Neuronal stem cell (in vitro differentiated cells): Measurements from ENCODE around the gene TMEM120A.

Source experiments
- DNase-seq: peaks from one replicate; pipeline ENCODE4 v3.0.0-alpha.2; 2013; ENCODE audit warnings: low spot score
- H2AFZ ChIP-seq: one replicate; pipeline ENCODE4 v1.6.1; 2013; ENCODE audit warnings: mild to moderate bottlenecking, low read length, inconsistent platforms
- H2AK5ac ChIP-seq: 2 replicates; pipeline ENCODE4 v1.6.1; 2013; ENCODE audit warnings: low read depth, mild to moderate bottlenecking, inconsistent platforms, low read length, moderate library complexity, mixed read lengths
- H2BK120ac ChIP-seq: 2 replicates; pipeline ENCODE4 v1.6.1; 2013; ENCODE audit warnings: low read depth, mild to moderate bottlenecking, inconsistent platforms, low read length, moderate library complexity, mixed read lengths
- H2BK12ac ChIP-seq: one replicate; pipeline ENCODE4 v1.6.1; 2013; ENCODE audit warnings: low read length, inconsistent platforms
- H2BK15ac ChIP-seq: 2 replicates; pipeline ENCODE4 v1.6.1; 2013; ENCODE audit warnings: mild to moderate bottlenecking, low read length, inconsistent platforms, mixed read lengths
- H2BK5ac ChIP-seq: one replicate; pipeline ENCODE4 v1.6.1; 2013; ENCODE audit warnings: inconsistent platforms, mild to moderate bottlenecking, low read length, moderate library complexity
- H3K14ac ChIP-seq: one replicate; pipeline ENCODE4 v1.6.1; 2013; ENCODE audit warnings: low read length, inconsistent platforms
- H3K18ac ChIP-seq: 2 replicates; pipeline ENCODE4 v1.6.1; 2013; ENCODE audit warnings: low read length, inconsistent platforms
- H3K23ac ChIP-seq: 2 replicates; pipeline ENCODE4 v1.6.1; 2013; ENCODE audit warnings: low read depth, mild to moderate bottlenecking, mixed read lengths, low read length, inconsistent platforms; ENCODE audit not compliant: poor library complexity
- H3K27ac ChIP-seq: replicated peaks from 3 replicates; pipeline ENCODE4 v1.5.1; 2013; ENCODE audit warnings: low read length, inconsistent platforms
- H3K27me3 ChIP-seq, 3 experiments: 2 replicates each; pipeline ENCODE4 v1.6.1; 2013; ENCODE audit warnings: low read length in 3 of 3, mild to moderate bottlenecking in 2 of 3, inconsistent platforms in 1 of 3, low read depth in 1 of 3, mixed read lengths in 1 of 3, moderate library complexity in 1 of 3; ENCODE audit not compliant: control insufficient read depth in 3 of 3, insufficient read depth in 3 of 3
- H3K36me3 ChIP-seq, 2 donors: replicated peaks in 1 of 2; 2 replicates each; pipeline ENCODE4 v1.6.1; 2013; ENCODE audit warnings: low read length in 2 of 2; ENCODE audit not compliant: control insufficient read depth in 2 of 2, insufficient read depth in 2 of 2
- H3K4ac ChIP-seq: 2 replicates; pipeline ENCODE4 v1.6.1; 2013; ENCODE audit warnings: inconsistent platforms, mild to moderate bottlenecking, low read length, moderate library complexity
- H3K4me1 ChIP-seq, 2 donors: 1 replicate in 1 of 2; 2 replicates in 1 of 2; pipeline ENCODE4 v1.6.1; 2013; ENCODE audit warnings: low read length in 2 of 2, low read depth in 1 of 2; ENCODE audit not compliant: control insufficient read depth in 2 of 2, insufficient read depth in 1 of 2
- H3K4me2 ChIP-seq: one replicate; pipeline ENCODE4 v1.6.1; 2013; ENCODE audit warnings: mild to moderate bottlenecking, low read length, inconsistent platforms; ENCODE audit not compliant: insufficient read depth, poor library complexity, severe bottlenecking
- H3K4me3 ChIP-seq, 2 donors: 2 replicates each; pipeline ENCODE4 v1.5.1; 2013; ENCODE audit warnings: low read length in 2 of 2, mild to moderate bottlenecking in 2 of 2, inconsistent platforms in 1 of 2, moderate library complexity in 1 of 2
- H3K79me1 ChIP-seq: one replicate; pipeline ENCODE4 v1.6.1; 2013; ENCODE audit warnings: low read depth, mild to moderate bottlenecking, inconsistent platforms, low read length, moderate library complexity
- H3K9ac ChIP-seq: one replicate; pipeline ENCODE4 v1.6.1; 2013; ENCODE audit warnings: mild to moderate bottlenecking, low read depth, low read length, inconsistent platforms; ENCODE audit not compliant: poor library complexity
- H3K9me3 ChIP-seq, 2 donors: replicated peaks in 1 of 2; 2 replicates each; pipeline versions ENCODE3 to v1.6.1; 2013; ENCODE audit warnings: low read length in 2 of 2, mild to moderate bottlenecking in 2 of 2, inconsistent platforms in 1 of 2, low read depth in 1 of 2, mixed read lengths in 1 of 2, moderate library complexity in 1 of 2; ENCODE audit not compliant: control insufficient read depth in 2 of 2, insufficient read depth in 1 of 2
- H4K8ac ChIP-seq: one replicate; pipeline ENCODE4 v1.6.1; 2013; ENCODE audit warnings: low read depth, mild to moderate bottlenecking, inconsistent platforms, low read length, moderate library complexity
- H4K91ac ChIP-seq: one replicate; pipeline ENCODE4 v1.6.1; 2013; ENCODE audit warnings: low read length, low read depth, mild to moderate bottlenecking, inconsistent platforms; ENCODE audit not compliant: poor library complexity
- WGBS, 2 donors: extraction: QIAGEN DNeasy Blood & Tissue Kit; methylation state at CpG; one replicate each; pipeline ENCODE4 v1.1.7; 2013; ENCODE audit warnings: missing lambda C conversion rate in 2 of 2, mixed read lengths in 1 of 2; ENCODE audit not compliant: insufficient read length in 2 of 2, insufficient replicate concordance in 1 of 2; ENCODE audit errors: extremely low coverage in 2 of 2; 5-methylcytosine and 5-hydroxymethylcytosine counted together

Gene TMEM120A

GRCh38 chr7:75995996-75996395, 1.6 kb upstream of the TMEM120A start:
- Histone ChIP-seq H3K14ac (no peak overlapping the region), H3K18ac (no peak overlapping the region), H2BK120ac (no peak overlapping the region), H4K8ac (no peak overlapping the region), H4K91ac (no peak overlapping the region), H3K9ac (no peak overlapping the region), H2BK5ac (no peak overlapping the region), H3K4me3 (no peak overlapping the region), H3K27ac (no peak overlapping the region), H2AK5ac (peak overlapping the region; percentile 81), H2BK12ac (no peak overlapping the region), H2AFZ (no peak overlapping the region), H3K36me3 (peaks cover 16 to 29% of the 10 kb centered on the region in 2 donors), H3K23ac (no peak overlapping the region), H3K9me3 (no peaks in the 10 kb centered on the region), H3K4ac (no peak overlapping the region), H3K4me2 (no peak overlapping the region), H3K27me3 (no peaks in the 10 kb centered on the region), H3K79me1 (no peaks in the 10 kb centered on the region), H2BK15ac (no peak overlapping the region), H3K4me1 (peaks cover 11 to 12% of the 10 kb centered on the region in 2 donors)
- no CpG with 5 or more reads among the region's 5 CpGs for WGBS, 2 donors
- no peak for DNase-seq

GRCh38 chr7:75995052-75995471, 667 bp upstream of the TMEM120A start:
- Histone ChIP-seq H3K9ac (peak overlapping the region; percentile 55), H2BK15ac (peak overlapping the region; percentile 12), H4K91ac (no peak overlapping the region), H3K4ac (no peak overlapping the region), H4K8ac (no peak overlapping the region), H3K4me2 (peak overlapping the region; percentile 100), H2BK120ac (no peak overlapping the region), H3K14ac (no peak overlapping the region), H2BK12ac (no peak overlapping the region), H2AK5ac (peak overlapping the region; percentile 81), H3K79me1 (no peaks in the 10 kb centered on the region), H3K4me3 (peak overlapping the region; percentile 73 to 89), H2BK5ac (peak overlapping the region; percentile 4), H3K4me1 (peaks cover 14 to 16% of the 10 kb centered on the region in 2 donors), H3K27ac (peak overlapping the region; percentile 71), H3K23ac (no peak overlapping the region), H3K36me3 (peaks cover 10 to 21% of the 10 kb centered on the region in 2 donors), H3K27me3 (no peaks in the 10 kb centered on the region), H2AFZ (peak overlapping the region; percentile 96), H3K9me3 (no peaks in the 10 kb centered on the region), H3K18ac (peak overlapping the region; percentile 48)
- no peak for DNase-seq
- WGBS, 2 donors, result no CpG with 5 or more reads among the region's 11 CpGs

DNA sequence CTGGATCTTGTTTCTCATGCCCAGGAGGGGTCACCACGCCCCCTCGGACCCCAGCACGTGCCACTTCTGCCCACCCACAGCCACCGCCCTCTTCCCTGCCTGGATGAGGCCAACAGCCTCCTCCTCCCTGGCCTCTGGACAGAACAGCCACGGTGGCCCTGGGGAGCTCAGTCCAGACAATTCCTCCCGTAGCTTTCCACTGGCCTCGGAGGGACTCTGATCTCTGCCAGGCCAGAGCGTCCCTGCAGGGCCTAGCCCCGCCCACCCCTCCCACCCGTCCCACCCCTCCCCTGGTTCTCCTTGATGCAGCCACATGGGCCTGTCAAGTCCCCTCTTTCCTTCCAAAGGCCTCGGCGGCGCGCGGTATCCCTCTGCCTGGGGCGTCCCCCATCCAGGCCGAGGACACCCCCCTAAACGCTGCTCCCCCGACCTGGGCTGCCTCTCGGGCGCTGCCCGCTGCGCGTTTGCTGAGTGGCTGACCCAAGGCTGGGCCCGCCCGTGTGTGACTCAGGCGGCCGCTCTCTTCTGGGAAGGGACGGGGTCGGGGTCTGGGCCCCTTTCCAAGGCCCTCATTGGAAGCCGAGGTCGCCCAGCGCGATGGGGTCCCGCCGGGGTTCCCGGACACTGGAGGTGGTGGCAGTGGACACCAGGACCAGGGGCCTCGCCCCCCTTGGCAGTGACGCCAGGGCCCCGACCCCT, 557 bp downstream of the TMEM120A start:
- H2BK12ac ChIP-seq, result peak overlapping the region; percentile 58
- peak overlapping the region; percentile 61 for H3K27ac ChIP-seq
- peak overlapping the region; percentile 96 for H3K23ac ChIP-seq
- H3K9ac ChIP-seq, result peak overlapping the region; percentile 72
- H3K4me2 ChIP-seq, result peak overlapping the region; percentile 100
- H3K79me1 ChIP-seq, result no peaks in the 10 kb centered on the region
- H3K4me3 ChIP-seq, result peak overlapping the region; percentile 89 to 94
- peaks cover 10 to 17% of the 10 kb centered on the region in 2 donors for H3K36me3 ChIP-seq
- H3K14ac ChIP-seq, result peak overlapping the region; percentile 75
- no peak overlapping the region for H4K8ac ChIP-seq
- H2BK15ac ChIP-seq, result no peak overlapping the region
- peaks cover 14 to 20% of the 10 kb centered on the region in 2 donors for H3K4me1 ChIP-seq
- no peak overlapping the region for H3K4ac ChIP-seq
- no peaks in the 10 kb centered on the region for H3K9me3 ChIP-seq
- peak overlapping the region; percentile 92 for H3K18ac ChIP-seq
- H2AFZ ChIP-seq, result peak overlapping the region; percentile 96
- WGBS, 2 donors, result no CpG with 5 or more reads among the region's 40 CpGs
- peak overlapping the region; percentile 75 for H2BK5ac ChIP-seq
- peak overlapping the region; percentile 20 for H2AK5ac ChIP-seq
- no peak overlapping the region for H2BK120ac ChIP-seq
- peak overlapping the region; percentile 9 for H4K91ac ChIP-seq
- no peaks in the 10 kb centered on the region for H3K27me3 ChIP-seq
- DNase-seq, result peak; percentile 65

DNA sequence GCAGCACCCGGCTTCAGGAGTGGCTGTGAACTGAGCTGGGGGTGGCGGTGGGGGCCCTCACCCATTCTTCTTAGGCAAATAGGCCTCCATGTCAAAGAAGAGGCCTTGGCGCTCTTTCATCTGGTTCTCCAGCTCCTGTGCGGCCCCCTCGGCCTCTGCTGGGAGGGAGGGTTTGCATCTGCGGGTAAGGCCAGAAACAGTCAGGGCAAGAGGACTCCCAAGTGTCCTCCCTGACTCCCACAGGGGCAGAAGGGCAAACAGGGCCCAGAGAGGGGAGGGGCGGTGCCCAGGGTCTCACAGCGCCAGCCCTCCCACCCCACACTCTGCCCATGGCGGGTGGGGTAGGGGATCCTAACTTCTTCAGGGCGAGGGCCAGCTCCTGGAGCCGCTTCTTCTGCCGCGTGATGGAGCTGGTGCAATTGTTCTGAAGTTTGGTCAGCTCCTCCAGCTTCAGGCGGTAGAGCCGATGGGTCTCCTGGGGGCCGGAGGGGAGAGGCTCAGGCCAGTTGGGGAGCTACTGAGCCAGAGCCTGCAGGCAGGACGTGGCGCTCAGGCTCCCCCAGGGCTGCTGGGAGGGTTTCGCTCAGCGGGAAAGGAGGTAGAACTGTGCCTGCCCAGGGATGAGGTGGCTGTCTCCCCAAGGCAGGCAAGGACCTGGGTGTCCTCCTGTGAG, 2.2 kb downstream of the TMEM120A start:
- no CpG with 5 or more reads among the region's 20 CpGs for whole genome bisulfite sequencing, 2 donors
- Histone ChIP-seq H3K18ac (peak overlapping the region; percentile 77), H3K36me3 (peaks cover 16 to 23% of the 10 kb centered on the region in 2 donors), H4K8ac (peak overlapping the region; percentile 78), H3K9ac (no peak overlapping the region), H3K14ac (no peak overlapping the region), H3K27me3 (no peaks in the 10 kb centered on the region), H4K91ac (no peak overlapping the region), H2BK120ac (no peak overlapping the region), H2BK15ac (peak overlapping the region; percentile 73), H2BK12ac (no peak overlapping the region), H2AFZ (no peak overlapping the region), H3K23ac (no peak overlapping the region), H2BK5ac (peak overlapping the region; percentile 26), H3K27ac (no peak overlapping the region), H3K4me3 (no peak overlapping the region), H2AK5ac (peak overlapping the region; percentile 16), H3K4ac (no peak overlapping the region), H3K79me1 (peaks cover 3% of the 10 kb centered on the region), H3K4me1 (peaks cover 14 to 20% of the 10 kb centered on the region in 2 donors), H3K4me2 (no peak overlapping the region), H3K9me3 (no peaks in the 10 kb centered on the region)
- no peak for DNase-seq
